T47D (cell line): ENCODE results near the gene BEGAIN.

Experiments
- DNase-seq, 2 experiments: peaks; one replicate each; pipeline versions ENCODE4 v3.0.0 to v3.0.0-alpha.2; 2011 to 2012; ENCODE audit warnings: low read depth in 1 of 2, low spot score in 1 of 2
- JUND ChIP-seq: IDR thresholded peaks from 2 replicates; pipeline ENCODE4 v1.6.1; 2012; ENCODE audit warnings: low read depth
- in situ Hi-C: cut with HindIII; loops from 2 replicates; pipeline ENCODE4 v1.10.0; 2016; ENCODE audit warnings: low sequenced_read_pairs, low pct_unique_long_range_greater_than_20kb

BEGAIN gene

GRCh38 chr14:100533656-100534485 is 53.3 kb downstream of the BEGAIN start:
- no peak for DNase-seq
- in situ Hi-C loops, result no loop called here
- no peak for TF ChIP-seq JUND

DNA sequence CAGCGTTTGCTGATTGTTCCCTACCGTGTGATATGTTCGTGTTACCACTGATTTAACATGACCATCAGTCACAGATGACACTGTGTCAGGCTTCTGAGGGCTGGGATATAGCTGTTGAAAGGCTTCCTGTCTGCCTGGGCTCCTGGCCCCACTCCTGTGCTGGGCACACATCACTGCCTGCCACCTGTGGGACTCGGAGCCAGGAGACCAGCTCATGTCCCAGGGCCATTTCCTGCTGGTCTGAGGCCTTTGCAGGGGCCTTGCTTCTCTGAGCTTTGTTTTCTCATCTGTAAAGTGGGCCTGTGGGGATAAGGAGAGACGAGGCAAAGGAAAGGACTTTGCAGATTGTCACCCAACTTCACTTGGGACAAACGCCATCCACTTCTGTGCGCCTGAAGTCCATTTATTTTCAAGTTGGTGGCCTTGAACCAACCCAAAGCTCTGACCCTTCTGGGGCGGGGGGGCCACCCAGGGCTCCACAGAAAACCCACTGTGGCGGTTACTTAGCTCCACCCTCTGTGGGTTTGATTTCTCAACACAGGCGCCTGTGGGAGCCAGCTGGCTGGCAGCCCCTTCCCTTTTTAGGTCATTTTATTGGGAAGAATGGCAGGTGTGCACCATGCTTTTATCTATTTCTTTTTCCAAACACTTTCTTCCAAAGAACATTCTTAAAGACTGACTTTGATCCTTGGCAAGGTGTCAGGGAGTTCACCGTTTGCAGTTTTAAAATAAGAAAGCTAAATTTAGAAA is 54.1 kb downstream of the BEGAIN start:
- TF ChIP-seq JUND, result no peak
- no peak for DNase-seq
- in situ Hi-C loops, result no loop called here

- in situ Hi-C loops, result no loop called here
- DNase-seq, result no peak
- TF ChIP-seq JUND, result no peak
Measured at GRCh38 chr14:100532154-100532861, 54.9 kb downstream of the BEGAIN start.

DNA sequence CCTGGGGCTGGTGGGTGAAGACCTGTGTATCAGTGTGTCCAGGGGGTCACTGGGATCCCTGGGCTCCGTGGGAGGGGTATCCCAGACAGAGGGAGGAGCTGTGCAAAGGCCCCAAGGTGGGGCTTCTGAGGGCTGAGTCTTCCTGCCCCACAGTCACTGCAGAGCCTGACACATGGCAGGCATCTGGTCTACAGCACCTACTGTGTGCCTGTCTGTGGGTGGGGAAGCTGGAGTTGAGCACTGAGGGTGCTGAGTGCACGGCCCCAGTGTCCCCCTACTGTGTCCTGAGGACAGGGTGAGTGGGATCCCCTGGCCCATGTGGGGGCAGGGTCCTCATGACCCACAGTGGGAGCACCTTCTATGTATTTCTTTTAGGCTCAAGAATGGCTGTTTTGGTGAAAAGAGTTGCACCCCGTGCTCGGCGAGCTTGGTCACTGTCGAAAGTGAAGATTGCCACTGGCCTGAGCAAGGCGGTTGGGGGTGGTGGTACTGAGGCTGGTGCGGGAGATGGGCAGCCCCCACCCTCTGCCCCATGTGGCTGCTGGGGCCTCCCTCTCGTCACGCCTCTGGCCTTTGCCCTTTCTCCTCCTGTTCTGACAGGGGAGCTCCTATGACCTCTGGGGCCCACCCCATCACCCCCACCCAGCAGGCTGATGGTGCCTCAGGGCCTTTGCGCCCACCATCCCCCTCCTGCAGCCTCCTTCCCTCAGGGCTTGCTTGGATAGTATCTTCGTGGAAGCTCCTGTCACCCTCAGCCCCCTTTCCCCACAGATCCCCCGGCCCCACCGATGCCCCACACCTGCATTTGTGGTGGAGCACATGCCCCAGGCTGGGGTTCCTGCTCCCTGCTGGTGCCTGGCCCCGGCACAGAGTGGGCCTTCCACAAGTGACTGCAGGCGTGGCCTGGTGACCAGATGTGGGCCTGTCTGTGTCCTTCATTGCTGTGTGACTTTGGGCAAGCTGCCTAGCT is 55.8 kb downstream of the BEGAIN start:
- DNase-seq, result no peak
- no peak for TF ChIP-seq JUND
- in situ Hi-C loops, result no loop called here

GRCh38 chr14:100530270-100531072 is 56.7 kb downstream of the BEGAIN start:
- DNase-seq, result no peak
- in situ Hi-C loops, result no loop called here
- no peak for TF ChIP-seq JUND

- no peak for DNase-seq
Measured at GRCh38 chr14:100529561-100530031, 57.6 kb downstream of the BEGAIN start.

DNA sequence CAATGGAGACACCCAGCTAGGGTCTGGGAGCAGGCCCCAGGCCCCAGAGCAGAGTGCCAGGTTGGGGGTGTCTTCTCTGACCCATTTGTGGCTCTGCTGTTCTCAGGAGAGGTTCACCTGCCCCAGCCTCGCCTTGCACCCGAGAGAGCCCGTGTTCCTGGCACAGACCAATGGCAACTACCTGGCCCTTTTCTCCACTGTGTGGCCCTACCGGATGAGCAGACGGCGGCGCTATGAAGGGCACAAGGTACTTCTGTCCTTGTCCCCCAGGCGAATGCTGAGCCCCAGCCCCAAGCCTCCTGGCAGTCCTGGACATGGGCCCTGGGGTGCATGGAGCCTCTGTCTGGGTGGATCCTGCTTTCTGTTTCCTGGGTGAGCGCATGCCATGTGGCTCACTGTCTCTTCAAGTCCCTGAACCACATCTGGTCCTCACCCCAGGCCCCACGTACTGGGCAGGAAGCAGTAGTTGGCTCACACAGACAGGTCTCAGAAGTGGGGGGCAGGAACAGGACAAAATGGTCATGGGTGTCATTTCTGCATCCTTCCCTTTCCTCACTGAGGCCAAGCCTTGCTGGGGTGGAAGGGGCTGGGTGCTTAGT is 58.2 kb downstream of the BEGAIN start:
- DNase-seq, result no peak
- TF ChIP-seq JUND, result no peak

More at GRCh38 chr14:100529561-100530031, 57.6 kb downstream of the BEGAIN start:
- in situ Hi-C loops, result no loop called here
- TF ChIP-seq JUND, result no peak

GRCh38 chr14:100526632-100527031 is 60.6 kb downstream of the BEGAIN start:
- no peak for TF ChIP-seq JUND
- in situ Hi-C loops, result no loop called here
- DNase-seq, result no peak

More for the DNA sequence above, 58.2 kb downstream of the BEGAIN start:
- in situ Hi-C loops, result no loop called here

DNA sequence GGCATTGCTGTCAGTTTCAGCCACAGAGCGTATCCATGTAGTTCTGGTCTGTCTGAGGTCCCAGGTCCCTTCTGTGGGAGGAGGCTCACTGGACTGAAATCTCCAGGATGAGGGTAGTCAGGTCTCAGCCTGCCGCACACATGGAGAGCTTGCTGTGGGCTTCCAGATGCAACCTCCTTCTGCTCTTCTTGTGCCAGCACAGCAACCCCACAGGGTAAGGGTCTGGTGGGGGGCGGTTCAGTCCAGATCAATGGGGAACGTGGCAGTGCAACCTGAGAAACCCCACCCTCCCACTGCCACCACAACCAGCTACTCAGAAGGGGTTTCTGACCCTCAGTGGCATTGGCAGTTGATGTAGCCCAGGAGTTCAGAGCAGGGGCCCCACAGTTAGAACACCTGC is 61.2 kb downstream of the BEGAIN start:
- no peak for TF ChIP-seq JUND
- DNase-seq, result no peak
- in situ Hi-C loops, result no loop called here

- TF ChIP-seq JUND, result no peak
- in situ Hi-C loops, result no loop called here
- no peak for DNase-seq
Measured at GRCh38 chr14:100525615-100526014, 61.6 kb downstream of the BEGAIN start.

GRCh38 chr14:100524933-100525243 is 62.3 kb downstream of the BEGAIN start:
- DNase-seq, result peak in 1 of 2 experiments; percentile 32
- no peak for TF ChIP-seq JUND
- in situ Hi-C loops, result no loop called here
